SK-N-SH treated with all-trans-retinoic acid at 6 μM for 48 hours (cell line): ENCODE data around the gene KCTD17.

Source experiments
- ATAC-seq: fragments of 200-7000 bp; cut with Tn5 transposase; 3 replicates; pipeline ENCODE4 v1.9.1; 2020; ENCODE audit warnings: mild to moderate bottlenecking, moderate library complexity
- ARNTL ChIP-seq: fragments of 450-650 bp; formaldehyde crosslinking; IDR thresholded peaks from 2 replicates; pipeline ENCODE4 v1.5.0; 2020; ENCODE audit warnings: low read depth, mild to moderate bottlenecking, moderate library complexity, borderline replicate concordance
- BACH2 ChIP-seq: fragments of 250-450 bp; sonication (Bioruptor Pico); IDR thresholded peaks from 2 replicates; pipeline ENCODE4 v1.9.0; 2021; ENCODE audit warnings: mild to moderate bottlenecking, borderline replicate concordance
- ESRRG ChIP-seq: fragments of 250-450 bp; sonication (Bioruptor Pico); IDR thresholded peaks from 2 replicates; pipeline ENCODE4 v1.6.1; 2021; ENCODE audit warnings: mild to moderate bottlenecking
- GLIS3 ChIP-seq: fragments of 250-450 bp; sonication (Bioruptor Pico); IDR thresholded peaks from 2 replicates; pipeline ENCODE4 v1.5.0; 2020; ENCODE audit warnings: mild to moderate bottlenecking, moderate library complexity
- ISL1 ChIP-seq: fragments of 250-450 bp; sonication (Bioruptor Pico); IDR thresholded peaks from 2 replicates; pipeline ENCODE4 v2.1.2; 2022; ENCODE audit warnings: mild to moderate bottlenecking, moderate library complexity
- OSR1 ChIP-seq: fragments of 250-450 bp; sonication (Bioruptor Pico); IDR thresholded peaks from 2 replicates; pipeline ENCODE4 v1.8.0; 2022; ENCODE audit warnings: moderate library complexity, mild to moderate bottlenecking, inconsistent platforms
- PPARA ChIP-seq: fragments of 250-450 bp; sonication (Bioruptor Pico); IDR thresholded peaks from 2 replicates; pipeline ENCODE4 v1.5.0; 2020; ENCODE audit warnings: mild to moderate bottlenecking, borderline replicate concordance
- RARB ChIP-seq: fragments of 250-450 bp; sonication (Bioruptor Pico); IDR thresholded peaks from 2 replicates; pipeline ENCODE4 v1.8.0; 2021; ENCODE audit warnings: mild to moderate bottlenecking, moderate library complexity
- SNAI2 ChIP-seq: fragments of 250-450 bp; sonication (Bioruptor Pico); IDR thresholded peaks from 2 replicates; pipeline ENCODE4 v1.5.0; 2020; ENCODE audit warnings: mild to moderate bottlenecking, moderate library complexity
- TCF4 ChIP-seq: fragments of 250-450 bp; sonication (Bioruptor Pico); IDR thresholded peaks from 2 replicates; pipeline ENCODE4 v1.8.0; 2021; ENCODE audit warnings: mild to moderate bottlenecking, moderate library complexity, borderline replicate concordance
- TOX ChIP-seq: fragments of 250-450 bp; sonication (Bioruptor Pico); IDR thresholded peaks from 2 replicates; pipeline ENCODE4 v1.8.0; 2021; ENCODE audit warnings: mild to moderate bottlenecking, moderate library complexity, borderline replicate concordance
- ZFP3 ChIP-seq: fragments of 250-450 bp; sonication (Bioruptor Pico); IDR thresholded peaks from 2 replicates; pipeline ENCODE4 v1.5.0; 2020; ENCODE audit warnings: mild to moderate bottlenecking, moderate library complexity
- ZFP30 ChIP-seq: fragments of 450-650 bp; formaldehyde crosslinking; IDR thresholded peaks from 2 replicates; pipeline ENCODE4 v1.5.0; 2022; ENCODE audit warnings: mild to moderate bottlenecking, moderate library complexity
- ZNF565 ChIP-seq: fragments of 450-650 bp; formaldehyde crosslinking; conservative IDR thresholded peaks from 2 replicates; pipeline ENCODE4 v1.5.0; 2020; ENCODE audit warnings: low read depth, mild to moderate bottlenecking, moderate library complexity
- ZNF8 ChIP-seq: fragments of 450-650 bp; formaldehyde crosslinking; IDR thresholded peaks from 2 replicates; pipeline ENCODE4 v1.5.0; 2020; ENCODE audit warnings: mild to moderate bottlenecking, moderate library complexity
- TF ChIP-seq, protein P1 (sequence below): fragments of 250-450 bp; sonication (Bioruptor Pico); IDR thresholded peaks from 2 replicates; pipeline ENCODE4 v1.5.0; 2020; ENCODE audit warnings: mild to moderate bottlenecking, moderate library complexity
- TF ChIP-seq, protein P2 (sequence below): fragments of 250-450 bp; sonication (Bioruptor Pico); IDR thresholded peaks from 2 replicates; pipeline ENCODE4 v1.5.1; 2020; ENCODE audit warnings: low read depth, mild to moderate bottlenecking, moderate library complexity
- TF ChIP-seq, protein P3 (sequence below): fragments of 250-450 bp; sonication (Bioruptor Pico); IDR thresholded peaks from 2 replicates; pipeline ENCODE4 v1.8.0; 2020; ENCODE audit warnings: mild to moderate bottlenecking, moderate library complexity, borderline replicate concordance
- TF ChIP-seq, protein P4 (sequence below): fragments of 250-450 bp; sonication (Bioruptor Pico); IDR thresholded peaks from 2 replicates; pipeline ENCODE4 v1.8.0; 2021; ENCODE audit warnings: low read depth, mild to moderate bottlenecking, moderate library complexity, borderline replicate concordance

The KCTD17 gene

DNA sequence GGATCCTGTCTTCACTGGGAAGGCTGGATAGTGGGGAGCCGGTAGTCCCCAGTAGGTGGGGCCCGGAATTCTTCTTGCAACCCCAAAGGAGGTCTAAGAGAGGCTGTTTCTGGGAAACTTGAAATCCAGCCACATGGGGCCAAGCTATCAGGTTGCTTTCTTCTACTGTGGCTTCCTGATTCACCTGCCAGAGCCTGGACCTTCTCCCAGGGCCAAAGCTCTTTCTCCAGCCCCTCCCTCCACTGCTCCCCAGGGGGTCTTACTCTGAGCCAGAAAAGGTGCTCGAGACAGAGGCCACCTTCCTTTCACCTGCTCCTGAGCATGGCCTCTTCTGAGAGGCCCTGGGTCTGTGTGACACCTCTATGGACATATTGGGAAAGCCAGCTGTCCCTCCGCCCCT lies 41.4 kb upstream of the KCTD17 start (continued):
- TF ChIP-seq ZNF8 (CRISPR knock-in tag) (no peak), GLIS3 (CRISPR knock-in tag) (no peak), TCF4 (no peak), RARB (CRISPR knock-in tag) (no peak), TOX (CRISPR knock-in tag) (no peak), ZFP3 (CRISPR knock-in tag) (no peak)
- TF ChIP-seq, all 23 proteins: peak for 0

DNA sequence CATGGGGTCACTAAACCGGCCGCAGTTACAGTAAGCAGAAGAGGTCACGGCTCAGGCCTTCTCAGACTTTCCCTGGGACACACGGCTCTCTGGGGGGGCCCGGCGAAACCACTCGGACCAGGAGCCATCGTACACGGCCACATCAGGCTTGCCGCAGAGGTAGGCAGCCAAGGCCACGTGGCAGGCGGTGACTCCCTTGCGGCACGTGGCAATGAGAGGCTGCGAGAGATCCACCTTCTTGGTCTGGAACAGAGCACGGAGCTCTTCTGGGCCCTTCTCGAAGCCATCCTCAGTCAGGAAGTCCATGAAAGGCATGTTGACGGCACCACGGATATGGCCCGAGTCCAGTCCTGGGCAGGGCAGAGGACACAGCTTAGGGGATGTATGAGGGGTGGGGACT lies 40.6 kb upstream of the KCTD17 start:
- ATAC-seq: no peak
- TF ChIP-seq ZNF8 (CRISPR knock-in tag): no peak
- TF ChIP-seq, protein P1, sequence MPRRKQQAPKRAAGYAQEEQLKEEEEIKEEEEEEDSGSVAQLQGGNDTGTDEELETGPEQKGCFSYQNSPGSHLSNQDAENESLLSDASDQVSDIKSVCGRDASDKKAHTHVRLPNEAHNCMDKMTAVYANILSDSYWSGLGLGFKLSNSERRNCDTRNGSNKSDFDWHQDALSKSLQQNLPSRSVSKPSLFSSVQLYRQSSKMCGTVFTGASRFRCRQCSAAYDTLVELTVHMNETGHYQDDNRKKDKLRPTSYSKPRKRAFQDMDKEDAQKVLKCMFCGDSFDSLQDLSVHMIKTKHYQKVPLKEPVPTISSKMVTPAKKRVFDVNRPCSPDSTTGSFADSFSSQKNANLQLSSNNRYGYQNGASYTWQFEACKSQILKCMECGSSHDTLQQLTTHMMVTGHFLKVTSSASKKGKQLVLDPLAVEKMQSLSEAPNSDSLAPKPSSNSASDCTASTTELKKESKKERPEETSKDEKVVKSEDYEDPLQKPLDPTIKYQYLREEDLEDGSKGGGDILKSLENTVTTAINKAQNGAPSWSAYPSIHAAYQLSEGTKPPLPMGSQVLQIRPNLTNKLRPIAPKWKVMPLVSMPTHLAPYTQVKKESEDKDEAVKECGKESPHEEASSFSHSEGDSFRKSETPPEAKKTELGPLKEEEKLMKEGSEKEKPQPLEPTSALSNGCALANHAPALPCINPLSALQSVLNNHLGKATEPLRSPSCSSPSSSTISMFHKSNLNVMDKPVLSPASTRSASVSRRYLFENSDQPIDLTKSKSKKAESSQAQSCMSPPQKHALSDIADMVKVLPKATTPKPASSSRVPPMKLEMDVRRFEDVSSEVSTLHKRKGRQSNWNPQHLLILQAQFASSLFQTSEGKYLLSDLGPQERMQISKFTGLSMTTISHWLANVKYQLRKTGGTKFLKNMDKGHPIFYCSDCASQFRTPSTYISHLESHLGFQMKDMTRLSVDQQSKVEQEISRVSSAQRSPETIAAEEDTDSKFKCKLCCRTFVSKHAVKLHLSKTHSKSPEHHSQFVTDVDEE: no peak
- no peak for TF ChIP-seq PPARA (CRISPR knock-in tag)
- TF ChIP-seq RARB (CRISPR knock-in tag): no peak

DNA sequence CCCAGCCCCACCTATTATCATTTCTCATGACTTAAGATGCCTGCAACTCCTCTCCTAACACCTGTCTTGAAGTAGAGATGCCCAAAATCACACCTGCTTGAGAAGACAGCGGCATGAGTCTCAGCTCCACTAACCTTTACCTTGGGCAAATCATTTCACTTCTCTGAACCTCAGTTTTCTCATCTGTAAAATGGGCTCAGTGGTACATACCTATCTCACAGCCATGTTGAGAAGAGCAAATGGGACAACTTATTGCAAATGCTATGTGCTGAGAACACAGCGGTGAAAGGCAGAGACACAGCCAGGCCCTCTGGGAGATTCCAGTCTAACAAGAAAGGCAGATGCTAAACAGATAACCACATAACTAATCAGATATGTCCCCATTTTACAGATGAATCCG lies 40.1 kb upstream of the KCTD17 start:
- no peak for TF ChIP-seq SNAI2 (CRISPR knock-in tag)
- no peak for TF ChIP-seq RARB (CRISPR knock-in tag)
- TF ChIP-seq, protein P2, sequence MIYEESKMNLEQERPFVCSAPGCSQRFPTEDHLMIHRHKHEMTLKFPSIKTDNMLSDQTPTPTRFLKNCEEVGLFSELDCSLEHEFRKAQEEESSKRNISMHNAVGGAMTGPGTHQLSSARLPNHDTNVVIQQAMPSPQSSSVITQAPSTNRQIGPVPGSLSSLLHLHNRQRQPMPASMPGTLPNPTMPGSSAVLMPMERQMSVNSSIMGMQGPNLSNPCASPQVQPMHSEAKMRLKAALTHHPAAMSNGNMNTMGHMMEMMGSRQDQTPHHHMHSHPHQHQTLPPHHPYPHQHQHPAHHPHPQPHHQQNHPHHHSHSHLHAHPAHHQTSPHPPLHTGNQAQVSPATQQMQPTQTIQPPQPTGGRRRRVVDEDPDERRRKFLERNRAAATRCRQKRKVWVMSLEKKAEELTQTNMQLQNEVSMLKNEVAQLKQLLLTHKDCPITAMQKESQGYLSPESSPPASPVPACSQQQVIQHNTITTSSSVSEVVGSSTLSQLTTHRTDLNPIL (CRISPR knock-in tag): no peak
- no peak for TF ChIP-seq BACH2 (CRISPR knock-in tag)
- no peak for TF ChIP-seq ZNF8 (CRISPR knock-in tag)
- TF ChIP-seq, protein P3, sequence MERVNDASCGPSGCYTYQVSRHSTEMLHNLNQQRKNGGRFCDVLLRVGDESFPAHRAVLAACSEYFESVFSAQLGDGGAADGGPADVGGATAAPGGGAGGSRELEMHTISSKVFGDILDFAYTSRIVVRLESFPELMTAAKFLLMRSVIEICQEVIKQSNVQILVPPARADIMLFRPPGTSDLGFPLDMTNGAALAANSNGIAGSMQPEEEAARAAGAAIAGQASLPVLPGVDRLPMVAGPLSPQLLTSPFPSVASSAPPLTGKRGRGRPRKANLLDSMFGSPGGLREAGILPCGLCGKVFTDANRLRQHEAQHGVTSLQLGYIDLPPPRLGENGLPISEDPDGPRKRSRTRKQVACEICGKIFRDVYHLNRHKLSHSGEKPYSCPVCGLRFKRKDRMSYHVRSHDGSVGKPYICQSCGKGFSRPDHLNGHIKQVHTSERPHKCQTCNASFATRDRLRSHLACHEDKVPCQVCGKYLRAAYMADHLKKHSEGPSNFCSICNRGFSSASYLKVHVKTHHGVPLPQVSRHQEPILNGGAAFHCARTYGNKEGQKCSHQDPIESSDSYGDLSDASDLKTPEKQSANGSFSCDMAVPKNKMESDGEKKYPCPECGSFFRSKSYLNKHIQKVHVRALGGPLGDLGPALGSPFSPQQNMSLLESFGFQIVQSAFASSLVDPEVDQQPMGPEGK (CRISPR knock-in tag): no peak
- no peak for TF ChIP-seq OSR1
- TF ChIP-seq TOX (CRISPR knock-in tag): no peak
- TF ChIP-seq, all 23 proteins: peak for 0
- ATAC-seq: no peak

DNA sequence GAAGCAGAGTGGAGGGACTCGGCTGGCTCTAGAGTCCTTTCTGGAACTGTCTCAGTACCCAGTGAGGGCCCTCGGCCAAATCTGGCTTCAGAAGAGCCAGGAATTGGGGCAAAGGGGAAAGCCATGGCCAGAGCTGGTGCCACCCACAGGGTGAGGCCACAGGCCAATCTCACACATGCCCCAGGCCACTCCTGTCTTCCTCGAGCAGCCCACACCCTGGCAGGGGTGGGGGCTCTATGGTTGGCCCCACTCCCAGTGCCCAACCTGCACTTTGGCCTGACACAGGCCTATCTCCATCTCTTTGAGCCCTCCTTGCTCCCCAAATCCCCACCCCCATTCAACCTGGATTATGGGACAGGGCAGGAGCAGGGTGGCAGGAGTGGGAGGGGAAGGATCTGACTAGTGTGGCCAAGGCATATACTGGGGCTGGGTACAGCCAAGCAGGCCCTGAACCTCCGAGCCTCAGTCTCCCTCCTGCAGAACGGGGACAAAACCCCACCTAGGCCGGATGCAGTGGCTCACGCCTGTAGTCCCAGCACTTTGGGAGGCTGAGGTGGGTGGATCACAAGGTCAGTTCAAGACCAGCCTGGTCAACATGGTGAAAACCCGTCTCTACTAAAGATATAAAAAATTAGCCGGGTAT lies 39.2 kb upstream of the KCTD17 start:
- no peak for ATAC-seq

More for the DNA sequence above, 39.2 kb upstream of the KCTD17 start:
- no peak for TF ChIP-seq PPARA (CRISPR knock-in tag)
- no peak for TF ChIP-seq ARNTL (CRISPR knock-in tag)
- no peak for TF ChIP-seq ESRRG (CRISPR knock-in tag)
- no peak for TF ChIP-seq TCF4
- TF ChIP-seq, protein P4, sequence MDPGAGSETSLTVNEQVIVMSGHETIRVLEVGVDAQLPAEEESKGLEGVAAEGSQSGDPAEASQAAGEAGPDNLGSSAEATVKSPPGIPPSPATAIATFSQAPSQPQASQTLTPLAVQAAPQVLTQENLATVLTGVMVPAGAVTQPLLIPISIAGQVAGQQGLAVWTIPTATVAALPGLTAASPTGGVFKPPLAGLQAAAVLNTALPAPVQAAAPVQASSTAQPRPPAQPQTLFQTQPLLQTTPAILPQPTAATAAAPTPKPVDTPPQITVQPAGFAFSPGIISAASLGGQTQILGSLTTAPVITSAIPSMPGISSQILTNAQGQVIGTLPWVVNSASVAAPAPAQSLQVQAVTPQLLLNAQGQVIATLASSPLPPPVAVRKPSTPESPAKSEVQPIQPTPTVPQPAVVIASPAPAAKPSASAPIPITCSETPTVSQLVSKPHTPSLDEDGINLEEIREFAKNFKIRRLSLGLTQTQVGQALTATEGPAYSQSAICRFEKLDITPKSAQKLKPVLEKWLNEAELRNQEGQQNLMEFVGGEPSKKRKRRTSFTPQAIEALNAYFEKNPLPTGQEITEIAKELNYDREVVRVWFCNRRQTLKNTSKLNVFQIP (CRISPR knock-in tag): no peak
- TF ChIP-seq BACH2 (CRISPR knock-in tag): no peak
- TF ChIP-seq ZFP3 (CRISPR knock-in tag): no peak
- TF ChIP-seq, protein P1: no peak
- TF ChIP-seq, protein P2 (CRISPR knock-in tag): no peak
- TF ChIP-seq ZNF8 (CRISPR knock-in tag): no peak
- TF ChIP-seq ZNF565: no peak
- no peak for TF ChIP-seq RARB (CRISPR knock-in tag)
- TF ChIP-seq SNAI2 (CRISPR knock-in tag): no peak
- no peak for TF ChIP-seq ISL1
- TF ChIP-seq OSR1: no peak
- no peak for TF ChIP-seq ZFP30 (CRISPR knock-in tag)
